Small intestine (tissue), 7 donors: Measurements from ENCODE around the gene NEU1. TPM values are rescaled to one million over a fixed set of nuclear protein-coding genes. Genes with fewer than 3 reads are reported as not detected.

Experiments
- DNase-seq, 2 donors: peaks; one replicate each; pipeline versions ENCODE4 v3.0.0 to v3.0.0-alpha.2; 2013
- FAIRE-seq: peaks from 2 replicates; lab custom pipeline; 2012; peaks lifted over from hg19 to GRCh38; lab: Jason Lieb, UNC
- H3K27ac ChIP-seq, 3 donors: one replicate each; pipeline ENCODE4 v1.5.1; 2013; ENCODE audit warnings: low read length in 2 of 3, mild to moderate bottlenecking in 2 of 3, control low read depth in 1 of 3, inconsistent platforms in 1 of 3, low read depth in 1 of 3, moderate library complexity in 1 of 3
- H3K27me3 ChIP-seq, 3 donors: one replicate each; pipeline ENCODE4 v1.6.1; 2013; ENCODE audit warnings: low read length in 3 of 3, inconsistent platforms in 1 of 3; ENCODE audit not compliant: control insufficient read depth in 3 of 3, insufficient read depth in 3 of 3
- H3K36me3 ChIP-seq, 3 donors: one replicate each; pipeline ENCODE4 v1.6.1; 2013; ENCODE audit warnings: low read length in 3 of 3, inconsistent platforms in 1 of 3, low read depth in 1 of 3, mild to moderate bottlenecking in 1 of 3, moderate library complexity in 1 of 3; ENCODE audit not compliant: control insufficient read depth in 3 of 3, insufficient read depth in 2 of 3
- H3K4me1 ChIP-seq, 3 donors: one replicate each; pipeline ENCODE4 v1.6.1; 2013; ENCODE audit warnings: low read length in 2 of 3, inconsistent platforms in 1 of 3, low read depth in 1 of 3, mild to moderate bottlenecking in 1 of 3, moderate library complexity in 1 of 3; ENCODE audit not compliant: control insufficient read depth in 3 of 3, insufficient read depth in 2 of 3
- H3K4me3 ChIP-seq, 3 donors: one replicate each; pipeline ENCODE4 v1.5.1; 2013; ENCODE audit warnings: low read length in 3 of 3, control low read depth in 1 of 3, inconsistent platforms in 1 of 3, low read depth in 1 of 3, mild to moderate bottlenecking in 1 of 3, moderate library complexity in 1 of 3
- H3K9me3 ChIP-seq, 2 donors: one replicate each; pipeline ENCODE4 v1.6.1; 2013; ENCODE audit warnings: low read depth in 1 of 2, low read length in 1 of 2; ENCODE audit not compliant: control insufficient read depth in 2 of 2, insufficient read depth in 1 of 2
- WGBS, 3 donors: extraction: QIAGEN DNeasy Blood & Tissue Kit; methylation state at CpG; one replicate each; pipeline ENCODE4 v1.1.7; 2013; 5-methylcytosine and 5-hydroxymethylcytosine counted together
- polyA plus RNA-seq, 4 donors: library from polyadenylated mRNA; stranded (reverse) in 3 of 4; unstranded in 1 of 4; fragments of 200-250 nt in 3 of 4; fragments of 120-200 nt in 1 of 4; gene quantifications; one replicate each; pipeline versions ENCODE4 v1.2.1 to v1.2.3, GENCODE V29; 2013
- donor health status: healthy with polysubstance abuse.
- donor health status: control.
- donor health status: control.
- donor health status: Bipolar disorder and iron deficiency.
- donor health status: healthy.

NEU1 gene
- polyA plus RNA-seq, 4 donors: 24.8 to 466 (median 37.4) TPM

DNA sequence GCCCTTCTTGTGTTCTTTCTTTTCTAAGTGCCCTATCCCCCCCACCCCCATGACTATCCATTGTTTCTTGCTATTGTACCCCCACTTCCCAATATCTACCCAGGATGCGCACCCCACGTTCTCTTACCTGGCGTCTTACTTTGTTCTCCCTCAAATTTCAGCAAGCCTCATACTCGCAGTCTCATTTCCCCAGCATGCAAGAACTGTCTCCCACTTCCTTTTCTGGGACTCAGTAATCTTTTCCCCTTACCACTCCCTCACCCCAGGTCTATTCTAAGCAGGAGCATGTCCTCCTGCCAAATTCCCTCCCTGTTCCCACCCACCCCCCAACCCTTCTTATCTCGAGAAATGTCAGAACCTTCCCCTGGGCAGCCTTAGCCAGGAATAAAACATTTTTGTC lies 36.6 kb upstream of the NEU1 start:
- peaks cover 0 to 26% (median 3%) of the 10 kb centered on the region in 3 donors for H3K36me3 ChIP-seq
- peaks cover 0 to 35% (median 3%) of the 10 kb centered on the region in 3 donors for H3K4me1 ChIP-seq
- FAIRE-seq (no peak), DNase-seq (no peak)
- no peaks in the 10 kb centered on the region for H3K9me3 ChIP-seq
- WGBS, 3 donors: 69 to 86% (median 70%) methylated on average over 5 of the region's 5 CpGs
- no peaks in the 10 kb centered on the region for H3K27me3 ChIP-seq
- H3K27ac ChIP-seq: no peak overlapping the region
- no peak overlapping the region for H3K4me3 ChIP-seq

DNA sequence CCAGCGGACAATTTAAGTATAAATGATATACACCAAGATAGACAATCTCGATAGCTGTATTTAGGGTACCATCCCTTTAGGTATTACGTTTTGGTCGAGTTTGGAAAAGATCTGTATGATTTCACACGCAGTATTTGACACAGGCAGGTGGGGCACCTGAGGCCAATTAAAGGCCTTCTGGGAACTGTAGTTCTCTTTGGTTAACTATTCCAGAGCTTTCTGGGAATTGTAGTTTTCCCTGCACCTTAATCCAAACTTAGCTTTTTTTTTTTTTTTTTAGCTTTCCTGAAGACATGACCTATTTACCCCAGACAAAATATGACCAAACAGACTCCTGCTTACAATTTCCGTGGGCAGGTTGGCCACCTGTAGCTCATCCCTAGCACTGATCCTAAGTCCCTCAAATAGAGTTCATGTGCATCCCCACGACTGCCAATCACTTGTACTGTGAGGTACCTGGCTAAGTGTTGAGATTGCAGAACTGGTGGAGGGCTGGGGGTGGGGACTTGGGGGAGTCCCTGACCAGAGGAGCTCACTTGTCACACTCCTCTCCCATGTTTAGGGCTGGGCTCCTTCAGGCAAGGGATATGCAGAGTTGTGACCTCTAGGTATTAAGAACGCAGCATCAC lies 35.9 kb upstream of the NEU1 start:
- Histone ChIP-seq H3K9me3 (no peaks in the 10 kb centered on the region), H3K27ac (peak overlapping the region; percentile 69 to 92 (median 79)), H3K27me3 (no peaks in the 10 kb centered on the region), H3K36me3 (peaks cover 0 to 30% (median 3%) of the 10 kb centered on the region in 3 donors), H3K4me3 (peak overlapping the region; percentile 71 to 99 (median 88)), H3K4me1 (peaks cover 0 to 35% (median 3%) of the 10 kb centered on the region in 3 donors)
- peak; percentile 76 to 78 for DNase-seq
- no peak for FAIRE-seq
- WGBS, 3 donors: 14 to 18% (median 15%) methylated on average over 8 of the region's 8 CpGs

DNA sequence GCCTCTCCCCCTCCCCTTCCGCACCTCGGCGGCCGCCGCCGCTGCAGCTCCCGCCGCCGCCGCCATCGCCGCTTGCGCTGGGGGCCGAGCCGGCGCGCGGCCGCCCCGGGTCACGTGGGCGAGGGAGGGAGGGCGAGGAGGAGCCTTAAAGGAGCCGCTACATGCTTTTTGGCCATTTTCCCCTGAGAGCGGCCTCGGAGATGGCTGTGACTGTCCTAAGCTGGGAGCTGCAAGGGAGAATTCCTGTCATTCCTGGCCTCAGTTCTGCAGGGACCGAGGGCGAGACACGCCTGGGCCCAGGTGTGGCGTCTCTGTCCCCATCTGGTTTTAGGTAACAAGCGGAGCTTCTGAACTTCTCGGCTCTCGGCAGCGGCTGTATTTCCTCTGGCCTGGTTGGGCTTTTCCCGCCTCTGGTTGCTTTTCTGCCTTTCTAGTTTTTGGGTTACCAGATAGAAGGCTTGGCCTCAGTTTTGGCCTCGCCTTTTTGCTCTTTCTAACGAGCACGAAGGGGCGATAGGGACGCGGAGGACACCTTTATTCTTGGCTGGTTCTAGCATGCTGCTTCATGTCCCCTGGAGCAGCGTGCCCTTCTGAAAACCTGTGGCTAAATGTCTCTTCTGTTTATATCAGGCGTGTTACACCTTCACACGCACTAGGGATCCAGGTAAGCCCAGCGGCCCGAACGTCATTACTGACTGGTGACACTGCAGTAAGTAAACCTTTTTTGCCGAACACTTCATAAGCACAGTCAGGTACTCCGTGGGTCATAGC lies 35.2 kb upstream of the NEU1 start, which contains the start of gene EHMT2:
EHMT2 (minus strand) TSS at position 87 of the 771 bp plus-strand sequence; CDS start at position 66, 21 bp downstream.
- peak within 1 kb of the TSS; percentile 69 to 92 (median 79) for H3K27ac ChIP-seq
- FAIRE-seq (no peak), DNase-seq (peak; percentile 87 to 96)
- H3K27me3 ChIP-seq: no peaks in the 10 kb centered on the region
- peaks cover 0 to 31% (median 3%) of the 10 kb centered on the region in 3 donors for H3K4me1 ChIP-seq
- WGBS, 3 donors: 0 to 1% (median 1%) methylated on average over 27 to 49 of the region's 49 CpGs
- H3K4me3 ChIP-seq: peak within 1 kb of the TSS; percentile 71 to 99 (median 88)
- peaks cover 3 to 36% (median 5%) of the 10 kb centered on the region in 3 donors for H3K36me3 ChIP-seq
- H3K9me3 ChIP-seq: no peaks in the 10 kb centered on the region

DNA sequence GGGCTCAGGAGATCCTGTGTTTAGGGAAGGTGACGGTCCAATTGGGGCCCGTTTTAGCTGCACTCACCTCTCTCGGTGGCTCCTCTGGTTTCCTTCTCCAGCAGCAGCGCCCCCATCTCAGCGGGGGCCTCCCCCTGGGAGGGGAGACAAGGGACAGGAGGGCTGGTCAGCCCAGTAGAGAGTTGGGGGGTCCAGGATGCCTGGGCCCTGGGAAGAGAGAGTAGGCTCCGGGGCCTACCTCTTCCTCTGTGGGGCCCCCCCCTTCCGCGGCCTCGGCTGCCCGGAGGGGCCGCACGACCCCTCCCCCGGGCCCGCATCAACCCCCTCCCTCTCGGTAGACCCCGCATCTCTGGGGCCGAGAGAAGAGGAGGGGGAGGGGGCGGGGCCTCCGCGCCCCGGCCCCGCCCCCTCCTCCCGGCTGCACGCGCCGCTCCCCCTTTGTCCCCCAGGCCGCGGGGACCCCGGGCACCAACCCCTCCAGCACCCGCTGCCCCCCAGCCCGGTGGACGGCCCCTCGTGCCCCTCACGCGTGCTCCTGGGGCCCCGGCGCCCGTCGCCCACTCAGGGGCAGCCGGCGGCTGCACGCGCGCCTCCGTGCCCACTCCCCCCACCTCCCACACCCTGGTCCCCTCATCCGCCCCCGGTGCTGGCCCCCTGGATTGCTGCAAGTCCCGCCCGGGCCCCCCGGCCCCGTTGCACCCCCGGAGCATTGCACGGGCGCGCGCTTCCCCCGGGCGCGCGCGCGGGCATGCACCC lies 34.4 kb upstream of the NEU1 start:
- Histone ChIP-seq H3K4me1 (peaks cover 0 to 27% (median 3%) of the 10 kb centered on the region in 3 donors), H3K9me3 (no peaks in the 10 kb centered on the region), H3K4me3 (peak overlapping the region; percentile 71 to 99 (median 88)), H3K36me3 (peaks cover 4 to 44% (median 5%) of the 10 kb centered on the region in 3 donors), H3K27me3 (no peaks in the 10 kb centered on the region), H3K27ac (peak overlapping the region in 2 of 3 donors; percentile 56 to 57)
- DNase-seq (peak in 1 of 2 donors; percentile 27), FAIRE-seq (no peak)
- 1 to 6% (median 1%) methylated on average over 6 to 62 of the region's 62 CpGs for WGBS, 3 donors

DNA sequence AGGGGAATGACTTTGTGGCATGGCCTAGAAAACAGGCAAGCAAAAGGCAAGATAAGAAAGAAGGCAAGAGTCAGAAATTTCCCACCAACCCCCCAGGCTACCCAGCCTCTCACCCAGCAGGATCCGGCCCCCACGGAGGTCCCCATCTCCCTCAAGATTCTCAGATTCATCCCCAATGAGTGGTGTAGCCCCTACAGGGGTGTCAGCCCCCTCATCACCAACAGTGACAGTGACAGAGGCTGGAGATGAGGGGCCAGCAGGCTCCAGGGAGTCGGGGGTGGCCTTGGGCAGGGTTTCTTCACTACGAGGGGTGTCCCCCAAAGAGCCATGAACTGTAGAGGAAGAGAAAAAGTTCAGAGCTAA lies 33.9 kb upstream of the NEU1 start:
- peaks cover 4 to 47% (median 5%) of the 10 kb centered on the region in 3 donors for H3K36me3 ChIP-seq
- no peak for DNase-seq
- peak overlapping the region in 2 of 3 donors; percentile 71 to 99 for H3K4me3 ChIP-seq
- 49 to 61% (median 57%) methylated on average over 4 of the region's 4 CpGs for WGBS, 3 donors
- H3K9me3 ChIP-seq: no peaks in the 10 kb centered on the region
- H3K27ac ChIP-seq: peak overlapping the region in 1 of 3 donors; percentile 57
- no peak for FAIRE-seq
- peaks cover 0 to 27% (median 3%) of the 10 kb centered on the region in 3 donors for H3K4me1 ChIP-seq
- H3K27me3 ChIP-seq: no peaks in the 10 kb centered on the region

DNA sequence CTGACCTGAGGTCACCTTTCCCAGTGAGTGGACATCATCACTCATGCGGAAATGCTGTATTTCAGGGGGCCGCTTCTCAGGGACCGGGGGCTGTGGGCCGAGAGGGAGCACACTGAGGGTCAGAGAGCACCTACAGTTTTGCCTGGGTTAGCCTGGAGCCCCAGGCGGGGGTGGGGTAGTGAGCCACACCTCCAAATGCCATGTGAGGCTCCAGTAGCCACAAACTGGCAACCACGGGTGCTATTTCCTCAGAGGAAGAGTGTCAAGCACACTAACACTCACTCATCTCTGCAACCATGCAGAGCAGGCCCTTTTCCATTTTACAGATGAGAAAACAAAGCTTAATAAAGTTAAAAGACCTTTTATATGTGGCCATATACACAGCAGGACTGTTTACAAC lies 30.2 kb upstream of the NEU1 start:
- no peak for DNase-seq
- 76 to 87% (median 83%) methylated on average over 6 of the region's 6 CpGs for WGBS, 3 donors

DNA sequence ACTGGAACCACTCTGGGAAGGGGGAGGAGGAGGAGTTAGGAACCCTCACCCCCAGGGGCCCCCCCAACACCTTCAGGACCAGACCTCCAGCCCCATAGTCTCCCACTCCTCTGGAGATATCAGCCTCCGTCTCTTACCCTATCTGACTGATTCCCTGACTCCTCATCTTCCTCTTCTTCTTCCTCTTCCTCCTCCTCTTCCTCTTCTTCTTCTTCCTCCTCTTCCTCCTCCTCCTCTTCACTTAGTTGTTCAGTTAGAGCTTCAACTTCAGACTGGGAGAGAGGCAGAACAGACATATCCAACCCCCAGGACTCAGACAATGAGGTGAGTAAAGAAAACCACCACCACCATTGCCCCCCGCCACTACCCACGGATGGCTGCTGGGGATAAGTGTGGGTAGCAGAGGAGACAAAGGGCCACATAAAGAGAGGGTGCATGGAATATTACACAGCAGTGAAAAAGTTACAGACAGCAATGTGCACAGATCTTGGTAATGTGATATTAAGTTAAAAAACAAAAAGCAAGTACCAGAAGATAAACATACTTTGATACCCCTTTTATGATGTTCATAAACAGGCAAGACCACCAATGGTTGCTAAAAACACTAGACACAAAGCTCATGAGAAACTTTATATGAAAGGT lies 26.8 kb upstream of the NEU1 start:
- H3K36me3 ChIP-seq: peaks cover 10 to 82% (median 21%) of the 10 kb centered on the region in 3 donors
- DNase-seq (no peak), FAIRE-seq (no peak)
- no peak overlapping the region for H3K27ac ChIP-seq
- H3K27me3 ChIP-seq: no peaks in the 10 kb centered on the region
- 96 to 100% (median 97%) methylated on average over 3 of the region's 3 CpGs for WGBS, 3 donors
- no peaks in the 10 kb centered on the region for H3K4me1 ChIP-seq
- H3K4me3 ChIP-seq: no peak overlapping the region
- no peaks in the 10 kb centered on the region for H3K9me3 ChIP-seq

More for the DNA sequence above, 30.2 kb upstream of the NEU1 start:
- no peak overlapping the region for H3K27ac ChIP-seq
- H3K4me3 ChIP-seq: no peak overlapping the region
- H3K36me3 ChIP-seq: peaks cover 5 to 66% (median 14%) of the 10 kb centered on the region in 3 donors
- no peaks in the 10 kb centered on the region for H3K9me3 ChIP-seq
- H3K4me1 ChIP-seq: peaks cover 0 to 6% (median 0%) of the 10 kb centered on the region in 3 donors
- FAIRE-seq: no peak
- H3K27me3 ChIP-seq: no peaks in the 10 kb centered on the region
